Central memory CD8-positive, alpha-beta T cell (primary cell): ENCODE measurements around the gene GRIP2.

Source experiments
- ATAC-seq: fragments of 150-1000 bp; cut with Tn5 transposase; replicated peaks from 2 replicates; pipeline ENCODE4 v1.10.0; 2022; ENCODE audit warnings: mild to moderate bottlenecking, moderate FRiP score, moderate number of reproducible peaks; ENCODE audit not compliant: poor library complexity, severe bottlenecking; ENCODE audit errors: extremely low read depth
- DNase-seq, 2 donors: peaks; one replicate each; pipeline ENCODE4 v3.0.0; 2021; ENCODE audit warnings: low spot score in 2 of 2
- H3K27ac Mint-ChIP-seq: one replicate; pipeline ENCODE4 v1.8.0; 2022; ENCODE audit warnings: low read depth, mild to moderate bottlenecking, moderate library complexity, mixed read lengths
- H3K27me3 Mint-ChIP-seq: one replicate; pipeline ENCODE4 v1.8.0; 2022; ENCODE audit warnings: mixed read lengths
- H3K36me3 Mint-ChIP-seq: one replicate; pipeline ENCODE4 v1.8.0; 2022; ENCODE audit warnings: mild to moderate bottlenecking, moderate library complexity, mixed read lengths; ENCODE audit not compliant: insufficient read depth
- H3K4me1 Mint-ChIP-seq: one replicate; pipeline ENCODE4 v1.8.0; 2022; ENCODE audit warnings: mixed read lengths
- H3K4me3 Mint-ChIP-seq: one replicate; pipeline ENCODE4 v1.8.0; 2022; ENCODE audit warnings: mild to moderate bottlenecking, moderate library complexity, mixed read lengths
- H3K9me3 Mint-ChIP-seq: one replicate; pipeline ENCODE4 v1.8.0; 2022; ENCODE audit warnings: mixed read lengths

Gene GRIP2

GRCh38 chr3:14543446-14543845 lies 3.3 kb upstream of the GRIP2 start:
- Mint-ChIP-seq H3K27ac (no peak overlapping the region), H3K27me3 (peaks cover 47% of the 10 kb centered on the region), H3K9me3 (no peaks in the 10 kb centered on the region), H3K4me3 (no peak overlapping the region), H3K4me1 (no peaks in the 10 kb centered on the region), H3K36me3 (no peaks in the 10 kb centered on the region)
- no peak for DNase-seq
- no peak for ATAC-seq

GRCh38 chr3:14542656-14543055 lies 2.5 kb upstream of the GRIP2 start:
- no peak overlapping the region for H3K27ac Mint-ChIP-seq
- H3K36me3 Mint-ChIP-seq = no peaks in the 10 kb centered on the region
- DNase-seq (no peak), ATAC-seq (no peak)
- H3K9me3 Mint-ChIP-seq = no peaks in the 10 kb centered on the region
- peaks cover 39% of the 10 kb centered on the region for H3K27me3 Mint-ChIP-seq
- H3K4me1 Mint-ChIP-seq = no peaks in the 10 kb centered on the region
- H3K4me3 Mint-ChIP-seq = no peak overlapping the region

DNA sequence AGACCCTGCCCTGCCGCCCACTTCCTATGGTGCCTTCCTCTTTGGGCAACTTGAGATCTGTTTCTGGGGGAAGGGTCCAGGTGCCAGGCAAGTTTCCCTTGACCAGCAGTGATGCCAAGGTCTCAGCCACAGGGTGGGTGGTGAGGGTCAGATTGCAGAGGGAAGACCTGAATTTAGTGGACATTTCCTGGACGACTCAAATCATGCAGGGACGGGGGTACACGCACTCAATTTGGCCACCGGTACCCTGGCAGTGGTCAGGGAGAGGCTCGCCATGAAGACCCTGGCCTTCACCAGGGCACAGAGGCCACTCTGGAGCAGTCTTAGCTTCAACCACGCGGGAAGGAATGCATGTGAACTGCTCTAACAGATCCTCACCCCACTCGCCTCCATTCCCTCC lies 1.5 kb upstream of the GRIP2 start:
- Mint-ChIP-seq H3K4me3 (no peak overlapping the region), H3K36me3 (no peaks in the 10 kb centered on the region), H3K27ac (no peak overlapping the region), H3K9me3 (no peaks in the 10 kb centered on the region), H3K27me3 (peaks cover 30% of the 10 kb centered on the region), H3K4me1 (no peaks in the 10 kb centered on the region)
- ATAC-seq = no peak
- no peak for DNase-seq

GRCh38 chr3:14540821-14541385 lies 761 bp upstream of the GRIP2 start:
- Mint-ChIP-seq H3K9me3 (no peaks in the 10 kb centered on the region), H3K27me3 (peaks cover 23% of the 10 kb centered on the region), H3K27ac (no peak overlapping the region), H3K4me1 (no peaks in the 10 kb centered on the region), H3K36me3 (no peaks in the 10 kb centered on the region), H3K4me3 (no peak overlapping the region)
- no peak for DNase-seq
- no peak for ATAC-seq

GRCh38 chr3:14539384-14539741 lies 779 bp downstream of the GRIP2 start:
- H3K4me3 Mint-ChIP-seq = no peak overlapping the region
- H3K4me1 Mint-ChIP-seq = no peaks in the 10 kb centered on the region
- no peak for ATAC-seq
- DNase-seq = no peak
- no peaks in the 10 kb centered on the region for H3K9me3 Mint-ChIP-seq
- peaks cover 17% of the 10 kb centered on the region for H3K27me3 Mint-ChIP-seq
- H3K27ac Mint-ChIP-seq = no peak overlapping the region
- H3K36me3 Mint-ChIP-seq = no peaks in the 10 kb centered on the region

GRCh38 chr3:14538451-14539088 lies 1.6 kb downstream of the GRIP2 start:
- Mint-ChIP-seq H3K9me3 (no peaks in the 10 kb centered on the region), H3K27ac (no peak overlapping the region), H3K27me3 (peaks cover 25% of the 10 kb centered on the region), H3K36me3 (no peaks in the 10 kb centered on the region), H3K4me1 (no peaks in the 10 kb centered on the region), H3K4me3 (no peak overlapping the region)
- DNase-seq = no peak
- no peak for ATAC-seq

- no peak overlapping the region for H3K4me3 Mint-ChIP-seq
- no peaks in the 10 kb centered on the region for H3K4me1 Mint-ChIP-seq
- DNase-seq (no peak), ATAC-seq (no peak)
- no peaks in the 10 kb centered on the region for H3K9me3 Mint-ChIP-seq
- H3K27me3 Mint-ChIP-seq = peaks cover 25% of the 10 kb centered on the region
- no peaks in the 10 kb centered on the region for H3K36me3 Mint-ChIP-seq
- H3K27ac Mint-ChIP-seq = no peak overlapping the region
Measured at GRCh38 chr3:14537590-14538450, 2.3 kb downstream of the GRIP2 start.

GRCh38 chr3:14536837-14537589 lies 3.1 kb downstream of the GRIP2 start:
- peaks cover 23% of the 10 kb centered on the region for H3K27me3 Mint-ChIP-seq
- H3K36me3 Mint-ChIP-seq = no peaks in the 10 kb centered on the region
- DNase-seq = no peak
- no peaks in the 10 kb centered on the region for H3K9me3 Mint-ChIP-seq
- H3K4me1 Mint-ChIP-seq = no peaks in the 10 kb centered on the region
- no peak for ATAC-seq
- H3K27ac Mint-ChIP-seq = no peak overlapping the region
- H3K4me3 Mint-ChIP-seq = no peak overlapping the region

- peaks cover 30% of the 10 kb centered on the region for H3K27me3 Mint-ChIP-seq
- no peaks in the 10 kb centered on the region for H3K4me1 Mint-ChIP-seq
- ATAC-seq (no peak), DNase-seq (no peak)
- no peak overlapping the region for H3K4me3 Mint-ChIP-seq
- no peak overlapping the region for H3K27ac Mint-ChIP-seq
- no peaks in the 10 kb centered on the region for H3K36me3 Mint-ChIP-seq
- H3K9me3 Mint-ChIP-seq = no peaks in the 10 kb centered on the region
Measured at GRCh38 chr3:14536055-14536815, 3.9 kb downstream of the GRIP2 start.

DNA sequence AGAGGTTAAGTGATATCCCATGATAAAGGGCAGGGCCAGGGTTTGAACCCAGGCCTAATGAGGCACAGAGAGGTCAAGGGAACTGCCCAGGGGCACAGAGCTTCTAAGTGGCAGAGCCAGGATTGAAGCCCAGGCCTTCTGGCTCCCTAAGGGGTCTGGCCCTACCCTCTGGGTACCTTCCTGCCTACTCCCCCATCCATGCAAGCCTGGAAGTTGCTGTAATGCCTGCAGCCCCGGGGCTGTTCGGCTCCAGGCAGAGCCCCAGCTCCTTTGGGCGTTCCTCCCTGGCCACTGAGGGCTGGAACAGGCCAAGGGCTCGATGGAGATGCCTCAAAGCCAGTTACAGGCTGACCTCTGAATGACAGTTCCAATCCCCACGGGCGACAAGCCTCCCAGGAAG lies 4.5 kb downstream of the GRIP2 start:
- H3K27ac Mint-ChIP-seq = no peak overlapping the region
- no peaks in the 10 kb centered on the region for H3K36me3 Mint-ChIP-seq
- no peaks in the 10 kb centered on the region for H3K4me1 Mint-ChIP-seq
- H3K27me3 Mint-ChIP-seq = peaks cover 36% of the 10 kb centered on the region
- DNase-seq (no peak), ATAC-seq (no peak)
- no peak overlapping the region for H3K4me3 Mint-ChIP-seq
- H3K9me3 Mint-ChIP-seq = no peaks in the 10 kb centered on the region

GRCh38 chr3:14534516-14535191 lies 5.5 kb downstream of the GRIP2 start:
- Mint-ChIP-seq H3K9me3 (no peaks in the 10 kb centered on the region), H3K4me3 (no peak overlapping the region), H3K27ac (no peak overlapping the region), H3K27me3 (peaks cover 46% of the 10 kb centered on the region), H3K36me3 (peaks cover 1% of the 10 kb centered on the region), H3K4me1 (no peaks in the 10 kb centered on the region)
- ATAC-seq (no peak), DNase-seq (no peak)
